ENCODE results near the gene CASP8.
"Not testable (repeated sequence)": the region's sequence is repeated elsewhere in the genome, so short reads cannot be mapped to it uniquely, and the experiment has no call there.

The CASP8 gene

GRCh38 chr2:201270293-201271001, 10.1 kb downstream of the CASP8 start:
- DNase-seq (ENCODE audit: low read depth) = no peak

GRCh38 chr2:201271917-201272316, 11.6 kb downstream of the CASP8 start:
- no peak for DNase-seq (ENCODE audit: low read depth)

GRCh38 chr2:201273330-201273983, 13.1 kb downstream of the CASP8 start:
- no peak for DNase-seq (ENCODE audit: low read depth)

- no peak for DNase-seq (ENCODE audit: low read depth)
Observed at GRCh38 chr2:201275069-201275468, 14.7 kb downstream of the CASP8 start.

GRCh38 chr2:201275990-201276389, 15.7 kb downstream of the CASP8 start:
- DNase-seq (ENCODE audit: low read depth) = no peak

- no peak for DNase-seq (ENCODE audit: low read depth)
Observed at GRCh38 chr2:201276511-201276910, 16.2 kb downstream of the CASP8 start.

GRCh38 chr2:201279079-201279478, 18.7 kb downstream of the CASP8 start:
- no peak for DNase-seq (ENCODE audit: low read depth)

- DNase-seq (ENCODE audit: low read depth) = no peak
Observed at GRCh38 chr2:201280191-201281040, 20.1 kb downstream of the CASP8 start.

- DNase-seq (ENCODE audit: low read depth) = no peak
Observed at GRCh38 chr2:201285499-201285898, 25.2 kb downstream of the CASP8 start.

GRCh38 chr2:201290457-201291148, 30.3 kb downstream of the CASP8 start:
- DNase-seq (ENCODE audit: low read depth) = not testable (repeated sequence)

GRCh38 chr2:201298462-201299052, 38.2 kb downstream of the CASP8 start:
- DNase-seq (ENCODE audit: low read depth) = no peak

- DNase-seq (ENCODE audit: low read depth) = not testable (repeated sequence)
Observed at GRCh38 chr2:201299929-201300328, 39.6 kb downstream of the CASP8 start.

GRCh38 chr2:201307876-201308275, 47.5 kb downstream of the CASP8 start:
- no peak for DNase-seq (ENCODE audit: low read depth)

- DNase-seq (ENCODE audit: low read depth) = no peak
Observed at GRCh38 chr2:201308914-201309313, 48.6 kb downstream of the CASP8 start.

- DNase-seq (ENCODE audit: low read depth) = no peak
Observed at GRCh38 chr2:201313362-201313761, 53.0 kb downstream of the CASP8 start.

- no peak for DNase-seq (ENCODE audit: low read depth)
Observed at GRCh38 chr2:201319511-201319910, 59.2 kb downstream of the CASP8 start.

- no peak for DNase-seq (ENCODE audit: low read depth)
Observed at GRCh38 chr2:201320257-201320656, 59.9 kb downstream of the CASP8 start.

GRCh38 chr2:201320701-201321100, 60.4 kb downstream of the CASP8 start:
- DNase-seq (ENCODE audit: low read depth) = no peak

- no peak for DNase-seq (ENCODE audit: low read depth)
Observed at GRCh38 chr2:201322772-201323171, 62.4 kb downstream of the CASP8 start.

- no peak for DNase-seq (ENCODE audit: low read depth)
Observed at GRCh38 chr2:201327678-201328077, 67.3 kb downstream of the CASP8 start.

- no peak for DNase-seq (ENCODE audit: low read depth)
Observed at GRCh38 chr2:201329409-201329808, 69.1 kb downstream of the CASP8 start.

All from T-helper 22 cell (primary cell).